ENCODE data around the gene SEL1L3. TPM values are rescaled to one million over a fixed set of nuclear protein-coding genes. Genes with fewer than 3 reads are reported as not detected.

Gene SEL1L3
- total RNA-seq, 1 donor from 2014 or later = 8.3 TPM

- no peak for DNase-seq (ENCODE audit: extremely low spot score in 2 of 2)
- no peak overlapping the region for H3K27ac ChIP-seq
- H3K36me3 ChIP-seq = no peaks in the 10 kb centered on the region
- H3K27me3 ChIP-seq = no peaks in the 10 kb centered on the region
- no peaks in the 10 kb centered on the region for H3K4me1 ChIP-seq
- intact Hi-C loops (cut with DNase I) = no loop called here
- no peak overlapping the region for H3K4me3 ChIP-seq
- TF ChIP-seq, protein P1, sequence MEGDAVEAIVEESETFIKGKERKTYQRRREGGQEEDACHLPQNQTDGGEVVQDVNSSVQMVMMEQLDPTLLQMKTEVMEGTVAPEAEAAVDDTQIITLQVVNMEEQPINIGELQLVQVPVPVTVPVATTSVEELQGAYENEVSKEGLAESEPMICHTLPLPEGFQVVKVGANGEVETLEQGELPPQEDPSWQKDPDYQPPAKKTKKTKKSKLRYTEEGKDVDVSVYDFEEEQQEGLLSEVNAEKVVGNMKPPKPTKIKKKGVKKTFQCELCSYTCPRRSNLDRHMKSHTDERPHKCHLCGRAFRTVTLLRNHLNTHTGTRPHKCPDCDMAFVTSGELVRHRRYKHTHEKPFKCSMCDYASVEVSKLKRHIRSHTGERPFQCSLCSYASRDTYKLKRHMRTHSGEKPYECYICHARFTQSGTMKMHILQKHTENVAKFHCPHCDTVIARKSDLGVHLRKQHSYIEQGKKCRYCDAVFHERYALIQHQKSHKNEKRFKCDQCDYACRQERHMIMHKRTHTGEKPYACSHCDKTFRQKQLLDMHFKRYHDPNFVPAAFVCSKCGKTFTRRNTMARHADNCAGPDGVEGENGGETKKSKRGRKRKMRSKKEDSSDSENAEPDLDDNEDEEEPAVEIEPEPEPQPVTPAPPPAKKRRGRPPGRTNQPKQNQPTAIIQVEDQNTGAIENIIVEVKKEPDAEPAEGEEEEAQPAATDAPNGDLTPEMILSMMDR (IDR thresholded peaks at IDR 0.05) = no peak
- no peak for TF ChIP-seq POLR2A (IDR thresholded peaks at IDR 0.05)
- TF ChIP-seq POLR2AphosphoS5 (IDR thresholded peaks at IDR 0.05; ENCODE audit: insufficient read depth in 1 of 2, low read depth in 1 of 2) = no peak
- no peaks in the 10 kb centered on the region for H3K9me3 ChIP-seq
Measured at GRCh38 chr4:25852103-25852502, 10.7 kb downstream of the SEL1L3 start.

- no peaks in the 10 kb centered on the region for H3K4me1 ChIP-seq
- H3K36me3 ChIP-seq = no peaks in the 10 kb centered on the region
- no peak overlapping the region for H3K27ac ChIP-seq
- H3K4me3 ChIP-seq = no peak overlapping the region
- TF ChIP-seq POLR2AphosphoS5 (IDR thresholded peaks at IDR 0.05; ENCODE audit: insufficient read depth in 1 of 2, low read depth in 1 of 2) (no peak), POLR2A (IDR thresholded peaks at IDR 0.05) (no peak)
- TF ChIP-seq, protein P1 (IDR thresholded peaks at IDR 0.05) = no peak
- intact Hi-C loops (cut with DNase I) = no loop called here
- H3K9me3 ChIP-seq = no peaks in the 10 kb centered on the region
- H3K27me3 ChIP-seq = no peaks in the 10 kb centered on the region
- no peak for DNase-seq (ENCODE audit: extremely low spot score in 2 of 2)
Measured at GRCh38 chr4:25847329-25847728, 15.5 kb downstream of the SEL1L3 start.

- Histone ChIP-seq H3K9me3 (no peaks in the 10 kb centered on the region), H3K4me1 (no peaks in the 10 kb centered on the region), H3K36me3 (no peaks in the 10 kb centered on the region), H3K27me3 (no peaks in the 10 kb centered on the region), H3K27ac (no peak overlapping the region), H3K4me3 (no peak overlapping the region)
- TF ChIP-seq POLR2A (IDR thresholded peaks at IDR 0.05) (no peak), POLR2AphosphoS5 (IDR thresholded peaks at IDR 0.05; ENCODE audit: insufficient read depth in 1 of 2, low read depth in 1 of 2) (no peak)
- TF ChIP-seq, protein P1 (IDR thresholded peaks at IDR 0.05) = no peak
- intact Hi-C loops (cut with DNase I) = no loop called here
- DNase-seq (ENCODE audit: extremely low spot score in 2 of 2) = no peak
Measured at GRCh38 chr4:25845841-25846653, 16.7 kb downstream of the SEL1L3 start.

GRCh38 chr4:25844961-25845712 is 17.7 kb downstream of the SEL1L3 start:
- Histone ChIP-seq H3K4me3 (no peak overlapping the region), H3K27me3 (no peaks in the 10 kb centered on the region), H3K9me3 (no peaks in the 10 kb centered on the region), H3K4me1 (no peaks in the 10 kb centered on the region), H3K27ac (no peak overlapping the region), H3K36me3 (no peaks in the 10 kb centered on the region)
- no peak for DNase-seq (ENCODE audit: extremely low spot score in 2 of 2)
- intact Hi-C loops (cut with DNase I) = no loop called here
- no peak for TF ChIP-seq POLR2AphosphoS5 (IDR thresholded peaks at IDR 0.05; ENCODE audit: insufficient read depth in 1 of 2, low read depth in 1 of 2)
- TF ChIP-seq POLR2A (IDR thresholded peaks at IDR 0.05) = no peak
- TF ChIP-seq, protein P1 (IDR thresholded peaks at IDR 0.05) = no peak
